Mesenchymal stem cell (in vitro differentiated cells and primary cell): ENCODE data around the gene E2F6.

ENCODE experiments used
- DNase-seq: peaks from one replicate; pipeline ENCODE4 v3.0.0-alpha.2; 2013
- H2AFZ ChIP-seq: one replicate; pipeline ENCODE4 v1.6.1; 2013; ENCODE audit warnings: low read depth, mild to moderate bottlenecking, control low read depth, inconsistent platforms, low read length, moderate library complexity
- H2AK5ac ChIP-seq: 2 replicates; pipeline ENCODE4 v1.6.1; 2013; ENCODE audit warnings: low read length, moderate library complexity, mild to moderate bottlenecking, inconsistent platforms; ENCODE audit not compliant: severe bottlenecking
- H2BK120ac ChIP-seq: one replicate; pipeline ENCODE4 v1.6.1; 2013; ENCODE audit warnings: low read depth, mild to moderate bottlenecking, inconsistent platforms, low read length, moderate library complexity
- H2BK12ac ChIP-seq, 2 experiments: one replicate each; pipeline ENCODE4 v1.6.1; 2013; ENCODE audit warnings: inconsistent platforms in 2 of 2, low read length in 2 of 2, mild to moderate bottlenecking in 2 of 2, moderate library complexity in 2 of 2, control low read depth in 1 of 2
- H2BK15ac ChIP-seq: one replicate; pipeline ENCODE4 v1.6.1; 2013; ENCODE audit warnings: mild to moderate bottlenecking, low read depth, inconsistent platforms; ENCODE audit not compliant: poor library complexity, severe bottlenecking
- H2BK5ac ChIP-seq: 2 replicates; pipeline ENCODE4 v1.6.1; 2013; ENCODE audit warnings: low read depth, mild to moderate bottlenecking, low read length, control low read depth, inconsistent platforms; ENCODE audit not compliant: poor library complexity, severe bottlenecking
- H3K14ac ChIP-seq, 2 experiments: one replicate each; pipeline ENCODE4 v1.6.1; 2013; ENCODE audit warnings: inconsistent platforms in 2 of 2, low read length in 2 of 2, control low read depth in 1 of 2, mild to moderate bottlenecking in 1 of 2, moderate library complexity in 1 of 2
- H3K18ac ChIP-seq, 2 experiments: one replicate each; pipeline ENCODE4 v1.6.1; 2013; ENCODE audit warnings: inconsistent platforms in 2 of 2, low read length in 2 of 2, control low read depth in 1 of 2, low read depth in 1 of 2, mild to moderate bottlenecking in 1 of 2
- H3K23ac ChIP-seq, 2 experiments: one replicate each; pipeline ENCODE4 v1.6.1; 2013; ENCODE audit warnings: inconsistent platforms in 2 of 2, low read length in 2 of 2, mild to moderate bottlenecking in 2 of 2, moderate library complexity in 2 of 2, control low read depth in 1 of 2
- H3K27ac ChIP-seq: 2 replicates; pipeline ENCODE4 v1.5.1; 2013; ENCODE audit warnings: mild to moderate bottlenecking, moderate library complexity, low read length, control low read depth, inconsistent platforms; ENCODE audit not compliant: poor library complexity, severe bottlenecking
- H3K27me3 ChIP-seq, 2 experiments: 2 replicates each; pipeline versions ENCODE4 v1.6.1 to v1.7.0; 2013; ENCODE audit warnings: low read length in 2 of 2, mild to moderate bottlenecking in 2 of 2, moderate library complexity in 2 of 2, control low read depth in 1 of 2, inconsistent platforms in 1 of 2; ENCODE audit not compliant: control insufficient read depth in 1 of 2, insufficient read depth in 1 of 2
- H3K36me3 ChIP-seq, 2 experiments: 2 replicates each; pipeline versions ENCODE4 v1.6.1 to v1.7.0; 2013; ENCODE audit warnings: low read length in 2 of 2, control low read depth in 1 of 2, inconsistent platforms in 1 of 2, low read depth in 1 of 2, mild to moderate bottlenecking in 1 of 2; ENCODE audit not compliant: insufficient read depth in 2 of 2, control insufficient read depth in 1 of 2
- H3K4ac ChIP-seq, 2 experiments: one replicate each; pipeline ENCODE4 v1.6.1; 2013; ENCODE audit warnings: inconsistent platforms in 2 of 2, low read length in 2 of 2, mild to moderate bottlenecking in 2 of 2, moderate library complexity in 2 of 2, control low read depth in 1 of 2, low read depth in 1 of 2
- H3K4me1 ChIP-seq: 2 replicates; pipeline ENCODE4 v1.6.1; 2013; ENCODE audit warnings: low read depth, low read length, control low read depth; ENCODE audit not compliant: control insufficient read depth, insufficient read depth
- H3K4me2 ChIP-seq: 2 replicates; pipeline ENCODE4 v1.6.1; 2013; ENCODE audit warnings: low read length, mild to moderate bottlenecking, inconsistent platforms; ENCODE audit not compliant: poor library complexity, severe bottlenecking
- H3K4me3 ChIP-seq, 2 experiments: 2 replicates each; pipeline versions ENCODE4 v1.5.1 to v1.7.0; 2013; ENCODE audit warnings: low read length in 2 of 2, mild to moderate bottlenecking in 2 of 2, control low read depth in 1 of 2, low read depth in 1 of 2; ENCODE audit not compliant: insufficient read depth in 1 of 2
- H3K79me1 ChIP-seq: replicated peaks from 2 replicates; pipeline ENCODE4 v1.6.1; 2013; ENCODE audit warnings: mild to moderate bottlenecking, control low read depth, low read length, inconsistent platforms; ENCODE audit not compliant: poor library complexity, severe bottlenecking
- H3K9ac ChIP-seq: 2 replicates; pipeline ENCODE4 v1.7.0; 2013; ENCODE audit warnings: mild to moderate bottlenecking, low read length, moderate library complexity
- H3K9me3 ChIP-seq: 2 replicates; pipeline ENCODE4 v1.7.0; 2013; ENCODE audit warnings: mild to moderate bottlenecking, low read length; ENCODE audit not compliant: control insufficient read depth
- H4K8ac ChIP-seq: one replicate; pipeline ENCODE4 v1.6.1; 2013; ENCODE audit warnings: inconsistent platforms, mild to moderate bottlenecking, low read length, moderate library complexity
- H4K91ac ChIP-seq: one replicate; pipeline ENCODE4 v1.6.1; 2013; ENCODE audit warnings: mild to moderate bottlenecking, low read length, inconsistent platforms
- WGBS: methylation state at CpG from one replicate; pipeline ENCODE4 v1.1.7; 2013; ENCODE audit warnings: mixed read lengths; 5-methylcytosine and 5-hydroxymethylcytosine counted together

The E2F6 gene

GRCh38 chr2:11508279-11508678 lies 42.3 kb upstream of the E2F6 start:
- Histone ChIP-seq H2AFZ (no peak overlapping the region), H3K18ac (no peak overlapping the region), H4K8ac (no peak overlapping the region), H3K79me1 (no peaks in the 10 kb centered on the region), H3K9me3 (peaks cover 3% of the 10 kb centered on the region), H3K4me3 (no peak overlapping the region), H4K91ac (peak overlapping the region; percentile 15), H2BK120ac (peak overlapping the region; percentile 77), H3K4me2 (no peak overlapping the region), H2BK15ac (peak overlapping the region; percentile 7), H3K23ac (peak overlapping the region in 1 of 2 experiments; percentile 23), H3K27ac (no peak overlapping the region), H3K4me1 (peaks cover 3% of the 10 kb centered on the region), H2BK5ac (no peak overlapping the region), H3K4ac (no peak overlapping the region), H3K9ac (no peak overlapping the region), H2BK12ac (no peak overlapping the region), H3K14ac (no peak overlapping the region), H2AK5ac (no peak overlapping the region), H3K27me3 (peaks cover 23 to 33% of the 10 kb centered on the region in 2 experiments), H3K36me3 (no peaks in the 10 kb centered on the region)
- peak; percentile 45 for DNase-seq
- WGBS, result 87% methylated on average over 8 of the region's 8 CpGs

- Histone ChIP-seq H2AFZ (no peak overlapping the region), H3K79me1 (no peaks in the 10 kb centered on the region), H3K18ac (no peak overlapping the region), H3K4me3 (no peak overlapping the region), H3K14ac (no peak overlapping the region), H3K23ac (no peak overlapping the region), H2BK120ac (no peak overlapping the region), H3K27me3 (peaks cover 17 to 30% of the 10 kb centered on the region in 2 experiments), H3K27ac (no peak overlapping the region), H3K4ac (no peak overlapping the region), H2BK15ac (no peak overlapping the region), H3K4me2 (no peak overlapping the region), H4K91ac (no peak overlapping the region), H3K9ac (no peak overlapping the region), H3K9me3 (peaks cover 6% of the 10 kb centered on the region), H2AK5ac (no peak overlapping the region), H2BK12ac (no peak overlapping the region), H3K4me1 (peaks cover 3% of the 10 kb centered on the region), H3K36me3 (no peaks in the 10 kb centered on the region), H4K8ac (peak overlapping the region; percentile 12), H2BK5ac (no peak overlapping the region)
- 90% methylated on average over 2 of the region's 2 CpGs for WGBS
- DNase-seq, result no peak
Observed at GRCh38 chr2:11507517-11507916, 41.6 kb upstream of the E2F6 start.

GRCh38 chr2:11506611-11506969 lies 40.6 kb upstream of the E2F6 start:
- H2AK5ac ChIP-seq, result no peak overlapping the region
- H2BK15ac ChIP-seq, result no peak overlapping the region
- H3K14ac ChIP-seq, result no peak overlapping the region
- DNase-seq, result no peak
- H2BK120ac ChIP-seq, result no peak overlapping the region
- H3K4ac ChIP-seq, result no peak overlapping the region
- no peak overlapping the region for H2BK5ac ChIP-seq
- no peaks in the 10 kb centered on the region for H3K79me1 ChIP-seq
- WGBS, result 50% methylated on average over 2 of the region's 3 CpGs
- H2BK12ac ChIP-seq, result no peak overlapping the region
- H4K91ac ChIP-seq, result no peak overlapping the region
- no peak overlapping the region for H4K8ac ChIP-seq
- no peak overlapping the region for H3K18ac ChIP-seq
- H3K36me3 ChIP-seq, result no peaks in the 10 kb centered on the region
- peaks cover 6% of the 10 kb centered on the region for H3K9me3 ChIP-seq
- H3K9ac ChIP-seq, result no peak overlapping the region
- H3K27me3 ChIP-seq, result peaks cover 12 to 23% of the 10 kb centered on the region in 2 experiments
- no peak overlapping the region for H3K4me2 ChIP-seq
- H3K27ac ChIP-seq, result no peak overlapping the region
- peaks cover 3% of the 10 kb centered on the region for H3K4me1 ChIP-seq
- H3K4me3 ChIP-seq, result no peak overlapping the region
- H2AFZ ChIP-seq, result no peak overlapping the region
- no peak overlapping the region for H3K23ac ChIP-seq

GRCh38 chr2:11505652-11506610 lies 40.0 kb upstream of the E2F6 start:
- Histone ChIP-seq H3K4ac (peak overlapping the region in 1 of 2 experiments; percentile 41), H3K18ac (no peak overlapping the region), H3K9ac (no peak overlapping the region), H3K27me3 (peaks cover 5 to 18% of the 10 kb centered on the region in 2 experiments), H2AFZ (no peak overlapping the region), H3K79me1 (no peaks in the 10 kb centered on the region), H3K4me3 (no peak overlapping the region), H2BK15ac (no peak overlapping the region), H2AK5ac (no peak overlapping the region), H3K9me3 (peaks cover 6% of the 10 kb centered on the region), H3K4me1 (peaks cover 3% of the 10 kb centered on the region), H3K14ac (no peak overlapping the region), H2BK120ac (no peak overlapping the region), H3K23ac (no peak overlapping the region), H4K91ac (no peak overlapping the region), H3K36me3 (no peaks in the 10 kb centered on the region), H3K4me2 (no peak overlapping the region), H4K8ac (no peak overlapping the region), H3K27ac (no peak overlapping the region), H2BK12ac (peak overlapping the region in 1 of 2 experiments; percentile 47), H2BK5ac (no peak overlapping the region)
- DNase-seq, result peak; percentile 37
- 63% methylated on average over 11 of the region's 11 CpGs for WGBS
